Ramos (cell line): ENCODE measurements around the gene SLC25A48.

ENCODE experiments used
- in situ Hi-C: fragments of 300-500 bp; cut with MboI; formaldehyde crosslinking; loops from one replicate; pipeline ENCODE4 v1.14.3; 2022; ENCODE audit warnings: low sequenced_read_pairs; ENCODE audit not compliant: unreplicated experiment

SLC25A48 gene

DNA sequence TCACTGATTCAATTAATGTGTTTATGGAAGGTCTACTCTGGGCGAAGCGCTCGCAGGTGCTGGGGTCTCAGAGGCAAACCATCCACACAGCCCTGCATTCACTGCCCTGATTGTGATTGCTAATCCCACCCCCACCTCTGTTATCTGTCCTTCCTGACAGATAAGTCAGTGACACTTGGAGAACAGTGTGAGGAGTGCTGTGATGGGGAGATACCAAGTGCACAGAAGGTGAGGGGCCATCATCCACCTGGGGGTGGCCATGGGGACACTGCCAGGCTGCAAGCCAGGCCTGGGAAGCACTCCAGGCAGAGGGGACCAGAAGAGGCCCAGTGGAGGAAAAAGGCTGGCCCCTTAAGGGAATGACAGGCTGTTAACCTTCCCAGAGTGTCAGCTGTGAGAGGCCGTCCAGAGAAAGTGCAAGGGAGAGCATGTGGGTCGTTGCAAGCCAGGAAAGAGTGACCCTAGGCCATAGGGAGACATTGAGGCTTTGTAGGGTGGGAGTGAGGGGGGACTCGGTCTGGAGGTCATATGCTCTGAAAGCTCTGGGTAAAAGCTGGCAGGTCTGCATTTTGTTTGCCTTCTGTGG is 43.2 kb downstream of the SLC25A48 start:
- in situ Hi-C loops, result no loop called here

DNA sequence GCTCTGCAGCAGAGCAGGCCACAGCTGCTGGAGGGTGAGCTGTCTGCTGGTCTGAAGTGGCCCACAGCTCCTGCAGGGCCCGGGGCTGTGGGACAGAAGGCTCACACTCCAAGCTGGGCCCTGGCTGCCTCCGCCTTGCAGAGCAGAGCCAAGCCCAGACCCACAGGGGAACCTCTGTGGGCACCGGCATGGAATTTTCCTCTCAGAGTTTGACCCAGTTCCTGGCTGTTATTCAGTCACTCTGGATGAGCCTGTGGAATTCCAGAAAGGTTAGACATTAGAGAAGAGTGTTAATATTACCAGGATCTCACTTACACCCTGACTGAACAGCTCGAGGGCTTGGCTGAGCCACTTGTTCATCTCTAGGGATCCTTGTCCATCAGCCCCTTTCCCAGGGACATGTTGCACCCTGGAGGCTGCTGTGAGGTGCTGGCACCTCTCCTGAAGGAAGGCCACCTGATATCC is 43.7 kb downstream of the SLC25A48 start:
- in situ Hi-C loops, result no loop called here

GRCh38 chr5:135879591-135879990 is 45.1 kb downstream of the SLC25A48 start:
- in situ Hi-C loops, result no loop called here

DNA sequence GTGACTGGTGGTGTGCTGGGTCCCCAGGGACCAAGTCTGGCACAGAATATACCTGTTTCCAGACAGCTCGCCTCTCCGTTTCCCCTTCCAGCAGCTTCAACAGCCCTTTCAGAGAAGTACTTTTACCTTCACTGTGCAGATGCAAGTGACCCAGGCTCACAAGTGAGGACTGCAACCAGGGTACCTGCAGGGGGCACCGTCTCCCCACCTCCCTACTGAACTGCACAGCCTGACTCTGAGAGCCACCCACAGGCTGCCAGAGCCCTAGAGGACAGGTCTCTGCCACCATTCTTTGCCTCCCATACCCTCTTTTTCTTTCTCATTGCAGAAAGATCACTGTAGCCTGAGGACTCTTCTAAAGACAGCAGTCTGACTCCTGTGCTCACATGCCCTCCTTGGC is 45.8 kb downstream of the SLC25A48 start:
- in situ Hi-C loops, result loop anchor here (10.0 kb wide), 1 partner anchor 545 kb away; no protein-coding TSS in a partner anchor

DNA sequence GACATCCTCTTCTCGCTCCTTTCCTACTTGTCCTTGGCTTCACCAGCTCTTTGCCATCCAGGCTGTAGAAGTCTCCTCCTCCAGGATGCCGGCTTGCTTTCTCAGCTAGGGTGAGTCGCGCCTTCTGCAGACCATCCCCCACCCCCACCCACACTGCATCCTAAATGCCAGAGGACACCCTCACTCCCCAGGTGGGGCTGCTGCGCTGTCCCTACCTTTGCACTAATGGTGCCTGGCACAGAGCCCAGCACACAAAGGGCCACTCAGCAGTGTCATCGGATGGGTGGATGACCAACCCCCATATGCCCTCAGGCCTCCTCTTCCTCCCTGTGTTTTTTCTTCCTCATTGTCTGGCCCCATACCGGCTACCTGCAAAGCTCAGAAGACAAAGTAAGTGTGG is 46.3 kb downstream of the SLC25A48 start:
- in situ Hi-C loops, result loop anchor here (10.0 kb wide), 1 partner anchor 544 kb away; no protein-coding TSS in a partner anchor

GRCh38 chr5:135881244-135881643 is 46.8 kb downstream of the SLC25A48 start:
- in situ Hi-C loops, result loop anchor here (10.0 kb wide), 1 partner anchor 544 kb away; no protein-coding TSS in a partner anchor

- in situ Hi-C loops, result loop anchor here (10.0 kb wide), 1 partner anchor 543 kb away; no protein-coding TSS in a partner anchor
These were observed 47.4 kb downstream of the SLC25A48 start for GRCh38 chr5:135881819-135882218.

DNA sequence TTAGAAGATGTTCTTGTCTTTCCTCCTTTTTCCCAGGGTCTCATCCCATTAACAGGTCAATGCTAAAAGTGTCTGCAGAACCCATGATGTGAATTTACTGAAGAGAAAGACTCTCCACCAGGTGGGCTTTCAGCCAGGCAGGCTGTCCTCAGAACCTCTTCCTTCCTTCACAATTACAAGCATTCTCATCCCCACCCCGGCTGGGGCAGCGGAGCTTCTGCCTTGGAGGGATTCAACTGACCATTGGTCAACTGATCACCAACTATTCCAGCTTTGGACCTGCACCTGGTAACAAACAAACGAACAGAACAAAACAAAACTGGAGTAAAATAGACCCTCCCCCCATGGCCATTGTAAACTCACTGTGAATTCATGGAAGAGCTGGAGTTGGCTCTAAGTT is 48.6 kb downstream of the SLC25A48 start:
- in situ Hi-C loops, result loop anchor here (10.0 kb wide), 1 partner anchor 542 kb away; no protein-coding TSS in a partner anchor

GRCh38 chr5:135883441-135883840 is 49.0 kb downstream of the SLC25A48 start:
- in situ Hi-C loops, result loop anchor here (10.0 kb wide), 1 partner anchor 541 kb away; no protein-coding TSS in a partner anchor

DNA sequence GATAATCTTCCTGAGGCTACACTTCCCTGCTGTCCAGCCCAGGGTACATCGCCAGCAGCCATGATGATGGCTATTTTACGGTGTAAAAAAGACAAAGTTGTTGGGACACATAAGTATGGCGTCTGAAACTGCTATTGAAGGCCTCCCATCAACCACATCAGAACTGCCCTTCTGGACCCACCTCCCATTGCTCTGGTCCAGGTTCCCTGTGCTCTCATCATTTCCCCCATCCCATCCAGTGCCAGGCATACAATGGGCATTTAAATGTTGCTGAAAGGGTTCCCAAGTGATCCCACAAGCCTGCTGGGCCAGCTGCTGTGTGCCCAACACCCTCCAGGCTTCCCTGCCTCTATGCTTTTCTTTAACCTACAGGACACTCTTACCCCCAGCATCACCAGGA is 50.6 kb downstream of the SLC25A48 start:
- in situ Hi-C loops, result loop anchor here (5.0 to 10.0 kb wide), 2 partner anchors 327 to 540 kb away; no protein-coding TSS in a partner anchor

- in situ Hi-C loops, result loop anchor here (5.0 to 10.0 kb wide), 2 partner anchors 326 to 539 kb away; no protein-coding TSS in a partner anchor
These were observed 51.7 kb downstream of the SLC25A48 start for GRCh38 chr5:135886136-135886535.

GRCh38 chr5:135887447-135887864 is 53.0 kb downstream of the SLC25A48 start:
- in situ Hi-C loops, result loop anchor here (5.0 to 10.0 kb wide), 2 partner anchors 325 to 537 kb away; no protein-coding TSS in a partner anchor

- in situ Hi-C loops, result loop anchor here (5.0 to 10.0 kb wide), 2 partner anchors 324 to 537 kb away; no protein-coding TSS in a partner anchor
These were observed 53.6 kb downstream of the SLC25A48 start for GRCh38 chr5:135887881-135888614.

DNA sequence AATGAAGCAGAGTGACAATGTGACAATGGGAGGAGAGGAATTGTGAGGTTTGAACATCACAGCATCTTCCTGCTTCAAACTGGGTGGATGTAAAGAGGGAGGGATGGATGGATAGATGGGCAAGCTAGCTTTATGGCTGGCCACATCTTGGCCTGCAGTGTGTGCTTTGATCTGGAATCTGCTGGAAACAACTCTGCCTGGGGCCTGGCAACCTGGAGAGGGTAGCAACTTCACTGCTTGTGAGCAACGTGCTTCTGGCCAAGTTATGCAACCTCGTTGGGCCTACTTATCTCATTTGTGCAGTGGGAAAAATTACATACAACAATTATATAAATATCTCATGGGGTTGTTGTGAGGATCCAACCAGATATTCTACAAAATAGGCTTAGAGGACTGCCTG is 55.8 kb downstream of the SLC25A48 start:
- in situ Hi-C loops, result no loop called here

DNA sequence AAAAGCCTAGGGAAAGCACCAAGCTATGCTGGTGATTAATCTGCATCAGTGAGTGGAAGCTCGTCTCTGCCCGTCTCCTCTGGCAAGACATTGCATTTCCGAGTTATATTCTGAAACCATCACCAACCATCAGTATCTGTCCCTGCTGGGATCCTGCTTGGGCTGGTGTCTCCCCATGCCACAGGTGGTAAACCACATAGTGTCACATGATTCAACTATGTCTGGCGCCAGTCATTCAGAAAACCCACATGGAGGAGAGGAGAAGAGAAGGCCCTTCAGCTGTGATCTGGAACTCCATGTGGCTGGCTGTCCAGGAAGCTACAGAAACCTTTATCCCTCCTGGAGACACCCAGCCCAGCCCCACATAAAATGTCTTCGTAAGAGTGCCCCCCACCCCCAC is 56.4 kb downstream of the SLC25A48 start:
- in situ Hi-C loops, result no loop called here

DNA sequence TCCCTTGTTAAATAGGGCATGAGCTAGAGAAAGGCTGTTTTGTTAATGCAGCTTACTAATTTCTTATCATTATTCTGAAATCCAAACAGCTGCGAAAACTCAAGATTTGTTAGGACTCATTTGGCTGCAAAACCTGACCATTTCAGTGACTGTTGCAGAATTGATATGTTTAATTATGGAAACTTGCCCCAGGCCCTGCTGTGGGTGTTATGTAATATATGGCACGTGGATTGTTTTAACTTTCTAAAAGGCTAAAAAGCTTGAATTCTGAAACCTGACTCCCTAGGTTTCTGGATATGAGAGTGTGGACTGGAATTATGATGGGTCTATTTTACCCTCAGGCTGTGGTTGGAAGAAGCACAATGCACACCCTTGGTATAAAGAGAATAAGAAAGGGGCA is 56.8 kb downstream of the SLC25A48 start:
- in situ Hi-C loops, result no loop called here

DNA sequence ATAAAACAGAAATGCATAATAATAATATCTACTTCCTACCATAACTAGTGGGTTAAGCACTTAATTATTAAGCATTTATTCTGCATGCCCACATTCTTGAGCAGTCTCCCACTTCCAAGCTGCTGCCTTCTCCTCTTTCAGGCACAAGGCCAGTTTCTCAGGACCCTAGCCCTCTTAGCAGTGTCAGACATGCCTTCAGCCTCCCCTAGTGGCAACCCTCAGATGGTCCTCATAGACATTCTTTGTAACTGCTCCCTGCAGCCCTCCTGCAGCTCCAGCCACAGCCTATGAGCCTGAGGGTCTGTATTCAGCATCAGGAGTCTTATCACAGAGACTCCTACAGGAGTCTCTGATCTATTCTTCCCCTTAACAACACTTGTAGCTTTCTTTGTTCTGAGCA is 57.3 kb downstream of the SLC25A48 start:
- in situ Hi-C loops, result no loop called here

- in situ Hi-C loops, result no loop called here
These were observed 59.8 kb downstream of the SLC25A48 start for GRCh38 chr5:135894276-135894675.

- in situ Hi-C loops, result no loop called here
These were observed 60.3 kb downstream of the SLC25A48 start for GRCh38 chr5:135894789-135895188.

- in situ Hi-C loops, result no loop called here
These were observed 61.1 kb downstream of the SLC25A48 start, which contains the start of gene IL9 for GRCh38 chr5:135895474-135896006. IL9 (minus strand) TSS chr5:135895841; CDS start chr5:135895816, 25 bp downstream.

- in situ Hi-C loops, result no loop called here
These were observed 64.2 kb downstream of the SLC25A48 start for GRCh38 chr5:135898651-135899050.
